Measurements from ENCODE around the gene VENTX.

VENTX gene

GRCh38 chr10:133251388-133252222, 13.9 kb downstream of the VENTX start:
- H3K36me3 ChIP-seq (ENCODE audit: insufficient read depth, low read length), result no peaks in the 10 kb centered on the region
- no peak for DNase-seq (ENCODE audit: low read depth, low spot score)
- no peak overlapping the region for H3K27ac ChIP-seq
- no peaks in the 10 kb centered on the region for H3K9me3 ChIP-seq (ENCODE audit: low read depth, low read length)
- no peak overlapping the region for H3K4me3 ChIP-seq
- TF ChIP-seq POLR2AphosphoS5 (IDR thresholded peaks at IDR 0.05; ENCODE audit: borderline replicate concordance, low read depth, low read length) (no peak), FOXP2 (optimal IDR thresholded peaks at IDR 0.05; ENCODE audit: control extremely low read depth, extremely low read length, insufficient read depth) (no peak), EZH2 (IDR thresholded peaks at IDR 0.05) (no peak)
- no peak overlapping the region for H3K9ac ChIP-seq (ENCODE audit: insufficient read length)

GRCh38 chr10:133252223-133252552, 14.5 kb downstream of the VENTX start:
- Histone ChIP-seq H3K27ac (no peak overlapping the region), H3K9ac (ENCODE audit: insufficient read length) (no peak overlapping the region), H3K4me3 (no peak overlapping the region), H3K36me3 (ENCODE audit: insufficient read depth, low read length) (no peaks in the 10 kb centered on the region), H3K9me3 (ENCODE audit: low read depth, low read length) (no peaks in the 10 kb centered on the region)
- TF ChIP-seq POLR2AphosphoS5 (IDR thresholded peaks at IDR 0.05; ENCODE audit: borderline replicate concordance, low read depth, low read length) (no peak), EZH2 (IDR thresholded peaks at IDR 0.05) (no peak), FOXP2 (optimal IDR thresholded peaks at IDR 0.05; ENCODE audit: control extremely low read depth, extremely low read length, insufficient read depth) (no peak)
- no peak for DNase-seq (ENCODE audit: low read depth, low spot score)

- TF ChIP-seq POLR2AphosphoS5 (IDR thresholded peaks at IDR 0.05; ENCODE audit: borderline replicate concordance, low read depth, low read length) (no peak), FOXP2 (optimal IDR thresholded peaks at IDR 0.05; ENCODE audit: control extremely low read depth, extremely low read length, insufficient read depth) (no peak), EZH2 (IDR thresholded peaks at IDR 0.05) (no peak)
- no peak overlapping the region for H3K4me3 ChIP-seq
- H3K36me3 ChIP-seq (ENCODE audit: insufficient read depth, low read length), result no peaks in the 10 kb centered on the region
- H3K9me3 ChIP-seq (ENCODE audit: low read depth, low read length), result no peaks in the 10 kb centered on the region
- no peak overlapping the region for H3K27ac ChIP-seq
- DNase-seq (ENCODE audit: low read depth, low spot score), result no peak
- no peak overlapping the region for H3K9ac ChIP-seq (ENCODE audit: insufficient read length)
Observed at GRCh38 chr10:133253361-133253955, 15.8 kb downstream of the VENTX start.

DNA sequence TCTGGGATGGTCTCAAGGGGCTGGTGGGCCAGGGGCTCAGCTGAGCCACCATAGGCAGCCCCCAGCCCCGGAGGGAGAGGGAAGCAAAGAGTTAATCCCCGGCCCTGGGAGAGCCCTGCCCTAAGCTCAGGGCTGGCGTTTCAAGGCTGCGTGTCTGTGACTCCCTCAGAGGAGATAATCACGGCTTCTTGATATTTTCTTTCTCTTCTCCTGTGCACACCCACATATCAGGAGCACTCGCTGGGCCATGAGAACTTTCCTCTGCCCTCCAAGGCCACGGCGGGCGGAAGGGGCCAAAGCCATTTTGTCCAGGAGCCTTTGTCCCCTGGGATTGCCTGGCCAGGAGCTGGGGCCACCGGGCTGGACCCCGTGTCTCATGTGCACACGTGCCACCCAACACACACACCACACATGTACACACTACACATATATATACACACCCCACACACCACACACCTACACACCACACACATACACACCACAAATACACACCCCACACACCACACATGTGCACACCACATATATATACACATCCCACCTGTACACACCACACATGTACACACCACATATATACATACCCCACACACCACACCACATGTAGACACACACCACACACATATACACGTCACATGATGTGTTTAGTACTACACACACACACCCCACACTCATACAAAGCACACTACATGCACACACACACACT, 16.9 kb downstream of the VENTX start:
- H3K36me3 ChIP-seq (ENCODE audit: insufficient read depth, low read length), result no peaks in the 10 kb centered on the region
- H3K9ac ChIP-seq (ENCODE audit: insufficient read length), result no peak overlapping the region
- H3K27ac ChIP-seq, result no peak overlapping the region
- no peaks in the 10 kb centered on the region for H3K9me3 ChIP-seq (ENCODE audit: low read depth, low read length)
- TF ChIP-seq FOXP2 (optimal IDR thresholded peaks at IDR 0.05; ENCODE audit: control extremely low read depth, extremely low read length, insufficient read depth), result no peak
- TF ChIP-seq EZH2 (IDR thresholded peaks at IDR 0.05), result no peak
- TF ChIP-seq POLR2AphosphoS5 (IDR thresholded peaks at IDR 0.05; ENCODE audit: borderline replicate concordance, low read depth, low read length), result no peak
- DNase-seq (ENCODE audit: low read depth, low spot score), result no peak
- no peak overlapping the region for H3K4me3 ChIP-seq

DNA sequence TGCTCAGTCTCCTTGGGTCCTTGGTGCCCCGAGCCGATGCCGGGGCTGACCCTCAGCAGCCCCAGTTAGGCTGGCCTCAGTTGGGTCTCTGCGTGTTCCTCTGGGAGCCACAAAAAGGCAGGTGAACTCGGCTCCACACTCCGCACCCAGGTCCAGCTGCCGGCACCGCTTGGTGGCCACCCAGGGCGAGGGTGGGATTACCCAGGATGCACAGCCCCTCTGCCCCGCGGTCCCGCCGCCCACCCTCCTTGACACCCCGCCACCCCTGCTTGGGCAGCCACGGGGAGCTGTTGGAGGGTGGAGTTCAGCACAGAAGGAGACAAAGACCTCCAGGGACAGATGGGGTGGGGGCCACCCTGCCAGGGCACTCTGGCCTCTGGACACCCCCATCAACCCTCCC, 17.7 kb downstream of the VENTX start:
- H3K4me3 ChIP-seq, result no peak overlapping the region
- no peak overlapping the region for H3K27ac ChIP-seq
- H3K9ac ChIP-seq (ENCODE audit: insufficient read length), result no peak overlapping the region
- no peaks in the 10 kb centered on the region for H3K36me3 ChIP-seq (ENCODE audit: insufficient read depth, low read length)
- no peak for DNase-seq (ENCODE audit: low read depth, low spot score)
- H3K9me3 ChIP-seq (ENCODE audit: low read depth, low read length), result no peaks in the 10 kb centered on the region
- no peak for TF ChIP-seq EZH2 (IDR thresholded peaks at IDR 0.05)
- TF ChIP-seq POLR2AphosphoS5 (IDR thresholded peaks at IDR 0.05; ENCODE audit: borderline replicate concordance, low read depth, low read length), result no peak
- TF ChIP-seq FOXP2 (optimal IDR thresholded peaks at IDR 0.05; ENCODE audit: control extremely low read depth, extremely low read length, insufficient read depth), result no peak

DNA sequence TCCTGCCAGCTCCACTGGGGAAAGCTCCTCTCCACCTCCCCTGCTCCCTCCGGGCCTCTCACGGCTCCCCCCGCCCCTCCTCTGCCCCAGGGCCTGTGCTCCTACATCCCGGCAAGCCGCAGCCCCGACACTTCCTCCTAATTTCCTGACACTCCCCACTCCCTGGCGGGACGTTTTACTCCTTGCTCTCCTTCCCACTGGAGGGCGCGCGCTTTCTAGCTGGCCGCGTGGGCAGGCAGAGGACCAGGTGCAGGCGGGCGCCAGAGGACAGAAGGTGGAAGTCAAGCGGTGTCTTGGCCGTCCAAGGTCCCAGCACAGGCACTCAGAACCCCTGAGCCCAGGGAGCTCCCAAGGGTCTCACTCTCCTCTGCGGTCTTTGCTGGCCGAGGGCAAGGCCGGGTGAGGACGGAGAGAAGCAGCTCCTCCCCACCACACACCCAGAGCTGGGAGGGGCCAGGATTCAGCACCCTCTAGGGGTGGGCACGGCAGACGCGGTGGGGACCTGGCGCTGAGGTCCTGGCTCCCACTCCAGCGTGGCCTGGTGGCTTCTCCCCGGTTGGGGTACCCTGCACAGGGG, 19.9 kb downstream of the VENTX start:
- TF ChIP-seq POLR2AphosphoS5 (IDR thresholded peaks at IDR 0.05; ENCODE audit: borderline replicate concordance, low read depth, low read length), result no peak
- TF ChIP-seq FOXP2 (optimal IDR thresholded peaks at IDR 0.05; ENCODE audit: control extremely low read depth, extremely low read length, insufficient read depth), result no peak
- no peak for TF ChIP-seq EZH2 (IDR thresholded peaks at IDR 0.05)
- H3K4me3 ChIP-seq, result peak overlapping the region; percentile 49
- no peaks in the 10 kb centered on the region for H3K9me3 ChIP-seq (ENCODE audit: low read depth, low read length)
- no peak overlapping the region for H3K9ac ChIP-seq (ENCODE audit: insufficient read length)
- H3K36me3 ChIP-seq (ENCODE audit: insufficient read depth, low read length), result no peaks in the 10 kb centered on the region
- no peak overlapping the region for H3K27ac ChIP-seq
- DNase-seq (ENCODE audit: low read depth, low spot score), result peak; percentile 2

DNA sequence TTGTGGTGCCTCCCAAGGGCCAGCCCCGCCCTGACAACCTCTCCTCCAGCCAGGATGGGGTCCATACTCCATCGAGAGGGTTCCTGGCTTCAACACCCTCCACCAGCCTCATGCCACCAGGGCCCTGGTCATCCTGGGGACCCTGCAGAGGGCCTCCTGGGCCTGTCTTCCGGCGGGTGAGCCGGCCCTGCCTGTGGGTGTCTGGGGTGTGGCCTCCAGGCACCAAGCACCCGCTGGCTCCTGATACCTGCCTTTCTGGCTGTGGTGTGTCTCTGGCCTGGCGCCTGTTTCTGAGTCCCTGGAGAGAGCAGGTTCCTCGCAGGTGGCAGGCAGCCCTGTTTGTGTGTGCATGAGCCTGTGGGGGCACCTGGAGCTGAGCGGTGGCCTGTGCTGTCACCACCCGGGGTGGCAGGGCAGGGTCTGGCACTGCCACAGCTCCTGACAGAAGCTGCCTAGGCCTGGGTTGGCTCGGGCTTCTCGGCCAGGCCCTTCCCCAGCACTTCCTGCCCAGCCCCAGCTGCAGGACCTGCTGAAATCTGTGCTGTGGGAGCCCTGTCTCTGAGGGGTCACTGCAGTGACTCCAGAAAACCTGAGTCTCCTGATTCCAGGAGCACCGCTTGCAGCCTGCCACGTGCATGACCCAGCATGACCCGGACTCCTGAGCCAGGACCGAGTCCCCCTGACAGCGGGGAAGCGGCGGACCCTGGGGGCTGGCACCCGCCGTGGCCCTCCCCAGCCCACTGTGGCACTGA, 20.6 kb downstream of the VENTX start:
- Histone ChIP-seq H3K27ac (no peak overlapping the region), H3K4me3 (peak overlapping the region; percentile 49), H3K9me3 (ENCODE audit: low read depth, low read length) (no peaks in the 10 kb centered on the region), H3K9ac (ENCODE audit: insufficient read length) (no peak overlapping the region), H3K36me3 (ENCODE audit: insufficient read depth, low read length) (no peaks in the 10 kb centered on the region)
- no peak for TF ChIP-seq POLR2AphosphoS5 (IDR thresholded peaks at IDR 0.05; ENCODE audit: borderline replicate concordance, low read depth, low read length)
- TF ChIP-seq EZH2 (IDR thresholded peaks at IDR 0.05), result no peak
- no peak for TF ChIP-seq FOXP2 (optimal IDR thresholded peaks at IDR 0.05; ENCODE audit: control extremely low read depth, extremely low read length, insufficient read depth)
- DNase-seq (ENCODE audit: low read depth, low spot score), result no peak

All from SK-N-MC (cell line).